Activated CD8-positive, alpha-beta T cell treated with anti-CD3 and anti-CD28 coated beads for 36 hours (primary cell): Measurements from ENCODE around the gene TBL1X. TPM values are rescaled to one million over a fixed set of nuclear protein-coding genes. Genes with fewer than 3 reads are reported as not detected.

ENCODE experiments used
- ATAC-seq: fragments of 200-7000 bp; cut with Tn5 transposase; one replicate; pipeline ENCODE4 v1.10.0; 2021; ENCODE audit warnings: mild to moderate bottlenecking, moderate library complexity
- CTCF ChIA-PET: fragments of 350-600 bp; sonication (Branson Sonifier 250); formaldehyde crosslinking; loops from one replicate; lab custom pipeline; 2021; ENCODE audit warnings: antibody characterized with exemption; lab: Charles Lee
- POLR2A ChIA-PET: fragments of 350-600 bp; sonication (Branson Sonifier 250); formaldehyde crosslinking; loops from one replicate; lab custom pipeline; 2021; ENCODE audit warnings: antibody characterized with exemption; lab: Charles Lee
- DNase-seq: peaks from one replicate; pipeline ENCODE4 v3.0.0-alpha.2; 2020
- H3K27ac Mint-ChIP-seq: one replicate; pipeline ENCODE4 v1.8.0; 2021; ENCODE audit warnings: mild to moderate bottlenecking, mixed read lengths
- H3K27me3 Mint-ChIP-seq: one replicate; pipeline ENCODE4 v1.8.0; 2021; ENCODE audit warnings: mixed read lengths
- H3K36me3 Mint-ChIP-seq: one replicate; pipeline ENCODE4 v1.8.0; 2021; ENCODE audit warnings: low read depth, mixed read lengths
- H3K4me1 Mint-ChIP-seq: one replicate; pipeline ENCODE4 v1.8.0; 2021; ENCODE audit warnings: low read depth, mixed read lengths
- H3K4me3 Mint-ChIP-seq: one replicate; pipeline ENCODE4 v1.8.0; 2021; ENCODE audit warnings: mild to moderate bottlenecking, moderate library complexity, mixed read lengths
- H3K9me3 Mint-ChIP-seq: one replicate; pipeline ENCODE4 v1.8.0; 2021; ENCODE audit warnings: mixed read lengths
- intact Hi-C: fragments of 100-400 bp; cut with micrococcal nuclease; formaldehyde crosslinking; loops from one replicate; pipeline ENCODE4 v1.10.0; 2022
- total RNA-seq, 2 experiments: library from RNA; stranded (reverse); gene quantifications; one replicate each; pipeline ENCODE4 v1.2.3, GENCODE V29; 2021
- TF ChIP-seq, protein P1 (sequence below): fragments of 200-600 bp; IDR thresholded peaks from one replicate; pipeline ENCODE4 v1.8.0; 2022; ENCODE audit warnings: antibody characterized with exemption, mild to moderate bottlenecking

Gene TBL1X
- total RNA-seq, 2 experiments from 2014 or later: 28.9 to 32.0 TPM

DNA sequence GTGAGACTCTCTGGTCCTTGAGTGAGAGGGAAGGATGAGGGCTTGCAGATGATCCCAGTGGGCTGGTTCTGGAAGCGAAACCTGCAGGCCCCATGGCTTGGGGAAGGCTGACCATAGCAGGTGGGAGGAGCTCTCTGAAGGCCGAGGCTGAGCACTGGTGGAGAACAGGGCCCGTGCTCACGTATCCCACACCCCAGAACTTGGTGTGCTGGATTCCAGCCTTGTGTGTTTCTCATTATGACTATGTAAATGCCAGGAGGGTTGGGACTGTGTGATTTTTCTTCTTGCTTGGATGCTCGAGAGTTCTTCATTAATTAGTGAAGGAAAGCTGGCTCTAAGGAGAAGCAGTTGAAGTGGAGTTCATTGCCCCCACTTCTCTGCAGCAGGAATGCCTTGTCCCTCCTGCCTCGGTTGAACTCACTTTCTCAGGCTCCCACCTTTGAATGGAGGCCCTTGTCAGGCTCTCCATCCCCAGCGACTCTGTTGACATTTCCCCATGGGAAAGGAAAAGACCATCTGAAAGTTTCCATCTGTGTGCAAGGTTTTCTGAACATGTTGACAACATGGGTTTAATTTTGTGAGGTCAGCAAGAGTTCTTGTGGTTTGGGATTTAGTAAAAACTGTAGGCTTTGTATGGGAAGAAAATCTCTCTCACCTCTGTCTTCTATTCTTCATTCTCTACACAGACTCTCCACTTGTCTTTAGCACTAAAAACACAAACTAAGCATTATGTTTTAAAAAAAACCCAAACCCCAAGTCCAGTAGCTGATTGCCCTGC is 57.7 kb downstream of the TBL1X start:
- no peak overlapping the region for H3K4me3 Mint-ChIP-seq
- peaks cover 4% of the 10 kb centered on the region for H3K36me3 Mint-ChIP-seq
- ChIA-PET POLR2A (interaction anchor here (0.6 kb wide), 1 partner anchor 276 kb away, joined by 3 read pairs; no protein-coding TSS in a partner anchor), CTCF (no interaction called here)
- ATAC-seq (no peak), DNase-seq (no peak)
- intact Hi-C loops: no loop called here
- no peak overlapping the region for H3K27ac Mint-ChIP-seq
- no peaks in the 10 kb centered on the region for H3K27me3 Mint-ChIP-seq
- peaks cover 34% of the 10 kb centered on the region for H3K4me1 Mint-ChIP-seq
- TF ChIP-seq, protein P1, sequence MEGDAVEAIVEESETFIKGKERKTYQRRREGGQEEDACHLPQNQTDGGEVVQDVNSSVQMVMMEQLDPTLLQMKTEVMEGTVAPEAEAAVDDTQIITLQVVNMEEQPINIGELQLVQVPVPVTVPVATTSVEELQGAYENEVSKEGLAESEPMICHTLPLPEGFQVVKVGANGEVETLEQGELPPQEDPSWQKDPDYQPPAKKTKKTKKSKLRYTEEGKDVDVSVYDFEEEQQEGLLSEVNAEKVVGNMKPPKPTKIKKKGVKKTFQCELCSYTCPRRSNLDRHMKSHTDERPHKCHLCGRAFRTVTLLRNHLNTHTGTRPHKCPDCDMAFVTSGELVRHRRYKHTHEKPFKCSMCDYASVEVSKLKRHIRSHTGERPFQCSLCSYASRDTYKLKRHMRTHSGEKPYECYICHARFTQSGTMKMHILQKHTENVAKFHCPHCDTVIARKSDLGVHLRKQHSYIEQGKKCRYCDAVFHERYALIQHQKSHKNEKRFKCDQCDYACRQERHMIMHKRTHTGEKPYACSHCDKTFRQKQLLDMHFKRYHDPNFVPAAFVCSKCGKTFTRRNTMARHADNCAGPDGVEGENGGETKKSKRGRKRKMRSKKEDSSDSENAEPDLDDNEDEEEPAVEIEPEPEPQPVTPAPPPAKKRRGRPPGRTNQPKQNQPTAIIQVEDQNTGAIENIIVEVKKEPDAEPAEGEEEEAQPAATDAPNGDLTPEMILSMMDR: no peak
- H3K9me3 Mint-ChIP-seq: no peaks in the 10 kb centered on the region

DNA sequence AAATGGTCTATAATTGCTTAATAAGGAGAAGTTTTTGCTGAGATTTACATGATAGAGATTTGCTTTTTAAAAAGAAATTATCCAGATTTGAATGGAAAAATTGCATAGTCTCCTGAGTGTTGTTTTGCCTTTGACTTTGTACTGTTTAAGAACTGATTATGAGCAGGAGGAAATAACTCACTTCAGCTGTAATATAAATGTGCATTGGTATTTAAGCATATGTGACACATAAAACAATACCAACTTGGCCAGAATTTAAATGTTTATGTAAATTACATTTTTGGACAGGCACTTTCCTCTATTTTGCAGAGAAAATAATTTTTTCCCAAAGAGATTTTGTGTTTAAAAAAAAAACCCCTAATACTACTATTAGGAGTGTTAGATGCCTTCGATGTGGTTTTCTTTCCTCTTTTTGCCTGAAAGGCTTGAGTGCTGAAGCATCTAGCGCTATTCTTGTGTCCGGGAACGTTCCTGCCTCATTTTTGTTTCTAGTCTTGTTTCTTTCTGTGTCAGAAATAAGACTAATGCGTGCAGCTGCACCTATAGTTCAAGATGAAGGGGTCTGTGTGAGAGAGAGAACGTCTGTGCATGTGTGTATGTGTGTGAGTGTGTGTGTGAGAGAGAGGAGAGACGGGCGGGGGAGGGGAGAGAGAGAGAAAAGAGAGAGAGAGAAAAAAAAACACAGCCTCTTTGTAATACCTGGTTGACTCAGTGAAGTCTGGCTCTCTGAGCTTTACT is 60.8 kb downstream of the TBL1X start:
- ATAC-seq: peak; percentile 31

DNA sequence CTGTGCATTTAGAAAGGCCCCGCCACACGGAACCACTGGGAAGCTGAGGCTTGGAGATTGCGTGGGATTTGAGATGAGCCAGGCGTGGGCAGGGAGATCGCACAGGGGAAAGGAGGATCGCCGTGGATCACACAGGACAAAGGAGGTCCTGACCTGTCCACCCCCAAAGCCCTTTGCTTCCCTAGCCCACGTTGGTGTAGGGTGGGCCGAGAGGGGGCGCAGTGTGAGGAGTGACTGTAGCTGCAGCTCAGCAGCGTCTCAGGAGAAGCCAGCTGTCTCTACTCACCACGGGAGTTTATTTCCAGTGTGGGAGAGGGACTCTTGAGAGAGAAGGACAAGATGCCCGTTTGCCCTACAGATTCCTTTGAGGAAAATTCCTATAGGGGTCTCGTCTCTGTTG is 62.1 kb downstream of the TBL1X start:
- no peaks in the 10 kb centered on the region for H3K27me3 Mint-ChIP-seq
- H3K4me1 Mint-ChIP-seq: peaks cover 51% of the 10 kb centered on the region
- H3K36me3 Mint-ChIP-seq: peaks cover 4% of the 10 kb centered on the region
- TF ChIP-seq, protein P1: no peak
- DNase-seq (no peak), ATAC-seq (no peak)
- intact Hi-C loops: no loop called here
- ChIA-PET POLR2A (no interaction called here), CTCF (no interaction called here)
- no peak overlapping the region for H3K4me3 Mint-ChIP-seq
- no peaks in the 10 kb centered on the region for H3K9me3 Mint-ChIP-seq
- H3K27ac Mint-ChIP-seq: no peak overlapping the region

More for the DNA sequence above, 60.8 kb downstream of the TBL1X start:
- Mint-ChIP-seq H3K4me1 (peaks cover 46% of the 10 kb centered on the region), H3K27me3 (no peaks in the 10 kb centered on the region), H3K4me3 (peak overlapping the region; percentile 3), H3K9me3 (no peaks in the 10 kb centered on the region), H3K36me3 (peaks cover 4% of the 10 kb centered on the region), H3K27ac (peak overlapping the region; percentile 7)
- TF ChIP-seq, protein P1: no peak
- ChIA-PET POLR2A (no interaction called here), CTCF (no interaction called here)
- peak; percentile 34 for DNase-seq
- intact Hi-C loops: no loop called here

DNA sequence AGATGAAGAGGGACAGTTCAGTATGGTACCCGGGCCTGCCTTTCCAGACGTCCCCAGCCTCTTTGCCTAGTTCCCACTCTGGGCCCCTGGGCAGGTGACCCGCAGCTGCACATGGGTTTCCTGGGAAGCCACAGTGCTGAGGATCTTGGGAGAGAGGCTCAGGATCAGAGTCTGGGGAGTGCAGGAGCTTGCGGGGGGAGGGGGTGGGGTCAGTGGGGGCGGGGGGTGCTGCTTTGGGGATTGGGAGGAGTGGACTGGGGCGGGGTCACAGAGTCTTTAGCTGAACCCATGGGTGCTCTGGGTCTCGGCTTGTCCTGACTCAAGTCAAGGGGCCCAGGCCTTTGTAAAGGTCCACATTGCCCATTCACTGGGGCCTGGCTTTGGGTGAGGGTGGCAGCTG is 63.6 kb downstream of the TBL1X start:
- no peak overlapping the region for H3K27ac Mint-ChIP-seq
- H3K27me3 Mint-ChIP-seq: no peaks in the 10 kb centered on the region
- H3K4me3 Mint-ChIP-seq: no peak overlapping the region
- H3K36me3 Mint-ChIP-seq: peaks cover 4% of the 10 kb centered on the region
- intact Hi-C loops: no loop called here
- ChIA-PET POLR2A (no interaction called here), CTCF (no interaction called here)
- H3K4me1 Mint-ChIP-seq: peaks cover 54% of the 10 kb centered on the region
- no peak for ATAC-seq
- no peak for DNase-seq
- no peaks in the 10 kb centered on the region for H3K9me3 Mint-ChIP-seq
- TF ChIP-seq, protein P1: no peak

DNA sequence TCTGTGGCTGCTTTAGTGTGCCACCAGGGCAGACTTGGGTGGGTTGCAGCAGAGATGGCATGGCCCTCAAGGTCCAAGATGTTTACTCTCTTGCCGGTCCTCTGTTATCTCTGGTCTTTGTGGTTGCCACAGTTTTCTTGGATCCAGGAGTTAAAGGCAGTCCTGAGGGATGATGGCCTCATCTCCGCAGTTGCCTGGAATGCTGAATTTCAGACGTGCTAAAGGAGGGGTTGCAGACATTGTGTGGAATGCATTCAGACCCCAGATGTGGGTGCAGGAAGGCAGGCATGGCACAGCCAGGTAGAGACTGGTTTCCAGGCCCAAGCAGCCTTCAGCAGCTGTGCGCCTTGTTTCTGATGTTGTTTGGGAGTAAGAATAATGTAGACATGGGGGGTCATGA is 64.4 kb downstream of the TBL1X start:
- H3K27ac Mint-ChIP-seq: no peak overlapping the region
- ATAC-seq: no peak
- H3K4me3 Mint-ChIP-seq: no peak overlapping the region
- TF ChIP-seq, protein P1: no peak
- intact Hi-C loops: no loop called here
- DNase-seq: no peak
- H3K9me3 Mint-ChIP-seq: no peaks in the 10 kb centered on the region
- peaks cover 59% of the 10 kb centered on the region for H3K4me1 Mint-ChIP-seq
- ChIA-PET POLR2A (no interaction called here), CTCF (no interaction called here)
- no peaks in the 10 kb centered on the region for H3K27me3 Mint-ChIP-seq
- peaks cover 4% of the 10 kb centered on the region for H3K36me3 Mint-ChIP-seq
